PC-9 (cell line): ENCODE results near the gene SLC1A2. TPM values are rescaled to one million over a fixed set of nuclear protein-coding genes. Genes with fewer than 3 reads are reported as not detected.

Source experiments
- BruUV-seq: library from RNA; stranded (reverse); fragments of 400-500 nt; replicated peaks from 2 replicates; lab custom pipeline; 2021; lab: Mats Ljungman, UMichigan
- CTCF ChIA-PET: fragments of 300-600 bp; sonication (Branson Sonifier 250); formaldehyde crosslinking; loops from one replicate; lab custom pipeline; 2022; ENCODE audit warnings: antibody characterized with exemption; lab: Charles Lee
- POLR2A ChIA-PET: fragments of 300-600 bp; sonication (Branson Sonifier 250); formaldehyde crosslinking; loops from one replicate; lab custom pipeline; 2022; ENCODE audit warnings: antibody characterized with exemption; ENCODE audit not compliant: unreplicated experiment; lab: Charles Lee
- DNase-seq, 2 experiments: peaks; one replicate each; pipeline versions ENCODE4 v3.0.0 to v3.0.0-alpha.2; 2015 to 2022; ENCODE audit warnings: mixed read lengths in 1 of 2
- H2AFZ ChIP-seq: fragments of 200-600 bp; sonication (generic); 2 replicates; pipeline ENCODE4 v1.8.1; 2017; ENCODE audit warnings: antibody characterized with exemption
- H3F3A ChIP-seq: fragments of 200-600 bp; sonication (generic); 2 replicates; pipeline ENCODE4 v1.8.1; 2017; ENCODE audit warnings: antibody characterized with exemption, mild to moderate bottlenecking, low read depth; ENCODE audit not compliant: insufficient read depth
- H3K27ac ChIP-seq: fragments of 200-600 bp; sonication (generic); 2 replicates; pipeline ENCODE4 v1.6.1; 2016; ENCODE audit warnings: mixed run types
- H3K27me3 ChIP-seq: fragments of 200-600 bp; sonication (generic); 2 replicates; pipeline ENCODE4 v1.6.1; 2016; ENCODE audit warnings: low read depth, mixed run types; ENCODE audit not compliant: insufficient read depth
- H3K36me3 ChIP-seq: fragments of 200-600 bp; sonication (generic); 2 replicates; pipeline ENCODE4 v1.6.1; 2016; ENCODE audit warnings: low read depth, mixed run types
- H3K4me1 ChIP-seq: fragments of 200-600 bp; sonication (generic); replicated peaks from 2 replicates; pipeline ENCODE4 v1.6.1; 2016; ENCODE audit warnings: mixed run types; ENCODE audit not compliant: insufficient read depth
- H3K4me2 ChIP-seq: fragments of 200-600 bp; sonication (generic); 2 replicates; pipeline ENCODE4 v1.6.1; 2017; ENCODE audit warnings: mixed run types
- H3K4me3 ChIP-seq: fragments of 200-600 bp; sonication (generic); 2 replicates; pipeline ENCODE4 v1.6.1; 2016; ENCODE audit warnings: mixed run types
- H3K79me2 ChIP-seq: fragments of 200-600 bp; sonication (generic); 2 replicates; pipeline ENCODE4 v1.6.1; 2017; ENCODE audit warnings: low read depth, mixed run types
- H3K9me2 ChIP-seq: fragments of 200-600 bp; sonication (generic); 2 replicates; pipeline ENCODE4 v1.8.1; 2017; ENCODE audit warnings: mild to moderate bottlenecking; ENCODE audit not compliant: insufficient read depth
- H3K9me3 ChIP-seq: fragments of 200-600 bp; sonication (generic); 2 replicates; pipeline ENCODE4 v1.8.1; 2016; ENCODE audit warnings: low read depth; ENCODE audit not compliant: insufficient read depth
- H4K20me1 ChIP-seq: fragments of 200-600 bp; sonication (generic); 2 replicates; pipeline ENCODE4 v1.8.1; 2017; ENCODE audit not compliant: insufficient read depth
- EZH2 ChIP-seq: fragments of 200-600 bp; sonication (generic); IDR thresholded peaks from 2 replicates; pipeline ENCODE4 v1.8.0; 2017; ENCODE audit warnings: antibody characterized with exemption, low read depth
- intact Hi-C: fragments of 100-400 bp; cut with micrococcal nuclease; formaldehyde crosslinking; loops from one replicate; pipeline ENCODE4 v1.10.0; 2022; ENCODE audit not compliant: unreplicated experiment
- total RNA-seq: library from RNA; stranded (reverse); gene quantifications from 2 replicates; pipeline ENCODE4 v1.2.3, GENCODE V29; 2021
- TF ChIP-seq, protein P1 (sequence below): fragments of 200-600 bp; sonication (generic); conservative IDR thresholded peaks from 2 replicates; pipeline ENCODE4 v1.6.1; 2017; ENCODE audit warnings: mixed run types, antibody characterized with exemption, mild to moderate bottlenecking, moderate library complexity

The SLC1A2 gene
- total RNA-seq, 1 experiment from 2014 or later, result 0.09 TPM

DNA sequence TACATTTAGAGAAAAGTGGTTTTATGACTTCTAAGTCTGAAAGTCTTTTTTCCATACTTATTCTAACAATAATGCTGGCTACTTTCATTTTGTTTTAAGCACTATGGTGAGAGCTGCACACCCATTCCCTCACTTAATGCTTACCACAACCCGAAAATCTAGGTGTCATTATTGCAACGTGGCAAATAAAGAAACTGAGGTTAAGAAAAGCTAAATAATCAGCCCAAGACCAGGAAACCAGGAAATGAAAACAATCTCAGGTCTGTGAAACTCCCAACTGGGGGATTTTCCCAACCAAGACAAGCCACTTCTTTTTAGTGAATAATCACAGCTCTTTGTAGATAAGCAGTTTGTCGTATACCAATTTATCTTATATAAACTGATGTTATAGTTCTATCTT is 126.3 kb downstream of the SLC1A2 start:
- no peak overlapping the region for H3K27ac ChIP-seq
- no peaks in the 10 kb centered on the region for H3K36me3 ChIP-seq
- no TSS peak for BruUV-seq
- no peaks in the 10 kb centered on the region for H3K9me3 ChIP-seq
- no peaks in the 10 kb centered on the region for H4K20me1 ChIP-seq
- intact Hi-C loops, result loop anchor here (5.0 to 10.0 kb wide), 2 partner anchors 44 to 208 kb away; no protein-coding TSS in a partner anchor
- H3K79me2 ChIP-seq, result no peaks in the 10 kb centered on the region
- CTCF ChIA-PET, result no interaction called here
- DNase-seq, result no peak
- H3K27me3 ChIP-seq, result no peaks in the 10 kb centered on the region
- no peak overlapping the region for H3K4me3 ChIP-seq
- TF ChIP-seq, protein P1, sequence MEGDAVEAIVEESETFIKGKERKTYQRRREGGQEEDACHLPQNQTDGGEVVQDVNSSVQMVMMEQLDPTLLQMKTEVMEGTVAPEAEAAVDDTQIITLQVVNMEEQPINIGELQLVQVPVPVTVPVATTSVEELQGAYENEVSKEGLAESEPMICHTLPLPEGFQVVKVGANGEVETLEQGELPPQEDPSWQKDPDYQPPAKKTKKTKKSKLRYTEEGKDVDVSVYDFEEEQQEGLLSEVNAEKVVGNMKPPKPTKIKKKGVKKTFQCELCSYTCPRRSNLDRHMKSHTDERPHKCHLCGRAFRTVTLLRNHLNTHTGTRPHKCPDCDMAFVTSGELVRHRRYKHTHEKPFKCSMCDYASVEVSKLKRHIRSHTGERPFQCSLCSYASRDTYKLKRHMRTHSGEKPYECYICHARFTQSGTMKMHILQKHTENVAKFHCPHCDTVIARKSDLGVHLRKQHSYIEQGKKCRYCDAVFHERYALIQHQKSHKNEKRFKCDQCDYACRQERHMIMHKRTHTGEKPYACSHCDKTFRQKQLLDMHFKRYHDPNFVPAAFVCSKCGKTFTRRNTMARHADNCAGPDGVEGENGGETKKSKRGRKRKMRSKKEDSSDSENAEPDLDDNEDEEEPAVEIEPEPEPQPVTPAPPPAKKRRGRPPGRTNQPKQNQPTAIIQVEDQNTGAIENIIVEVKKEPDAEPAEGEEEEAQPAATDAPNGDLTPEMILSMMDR, result no peak
- no peak for TF ChIP-seq EZH2
- no peak overlapping the region for H3K4me2 ChIP-seq
- no peak overlapping the region for H2AFZ ChIP-seq
- POLR2A ChIA-PET, result no interaction called here
- no peaks in the 10 kb centered on the region for H3K9me2 ChIP-seq
- H3K4me1 ChIP-seq, result peaks cover 23% of the 10 kb centered on the region
- H3F3A ChIP-seq, result peaks cover 18% of the 10 kb centered on the region

DNA sequence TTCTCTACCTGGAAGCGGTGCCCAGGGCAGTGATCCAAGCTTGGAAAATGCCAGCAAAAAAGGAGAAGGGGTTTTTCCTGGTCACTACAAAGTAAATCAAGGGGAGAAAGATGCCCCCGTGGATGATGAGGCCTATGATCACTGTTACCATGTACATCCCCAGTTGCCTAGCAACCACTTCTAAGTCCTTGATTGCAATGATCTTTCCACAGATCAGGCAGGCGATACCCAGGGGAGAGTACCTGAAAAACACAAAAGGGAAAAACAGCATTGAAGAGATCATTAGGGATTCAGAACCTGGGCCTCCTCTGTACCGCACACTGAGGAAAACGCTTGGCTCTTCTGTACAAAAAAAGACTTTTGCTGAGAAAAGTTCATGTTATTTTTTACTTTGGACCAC is 127.1 kb downstream of the SLC1A2 start:
- BruUV-seq, result no TSS peak
- TF ChIP-seq EZH2, result no peak
- TF ChIP-seq, protein P1, result no peak
- ChIA-PET CTCF (no interaction called here), POLR2A (no interaction called here)
- Histone ChIP-seq H4K20me1 (no peaks in the 10 kb centered on the region), H3K36me3 (no peaks in the 10 kb centered on the region), H3F3A (peaks cover 18% of the 10 kb centered on the region), H3K4me2 (no peak overlapping the region), H3K4me1 (peaks cover 23% of the 10 kb centered on the region), H2AFZ (no peak overlapping the region), H3K4me3 (no peak overlapping the region), H3K27ac (no peak overlapping the region), H3K9me2 (no peaks in the 10 kb centered on the region), H3K27me3 (no peaks in the 10 kb centered on the region), H3K79me2 (no peaks in the 10 kb centered on the region), H3K9me3 (no peaks in the 10 kb centered on the region)
- intact Hi-C loops, result loop anchor here (5.0 to 10.0 kb wide), 2 partner anchors 45 to 207 kb away; no protein-coding TSS in a partner anchor
- no peak for DNase-seq

DNA sequence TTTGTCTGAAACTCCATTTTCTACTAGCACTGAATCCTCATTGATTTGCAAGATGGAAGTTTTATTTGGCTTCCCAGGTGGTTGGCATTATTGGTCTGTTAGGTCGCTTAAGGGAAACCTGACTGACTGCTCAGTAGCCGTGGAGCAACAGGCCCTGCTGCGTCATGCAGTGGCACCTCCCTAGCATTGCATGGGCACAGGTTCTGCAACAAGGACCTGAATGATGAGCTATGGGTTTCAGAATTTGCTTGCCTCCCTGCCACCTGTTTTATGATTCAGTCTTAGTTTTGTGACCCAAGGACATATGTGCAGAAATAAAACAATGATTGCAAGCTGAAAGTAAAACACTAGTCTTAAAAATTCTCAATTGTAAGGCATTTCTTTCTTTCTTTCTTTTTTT is 128.5 kb downstream of the SLC1A2 start:
- no peak overlapping the region for H3K27ac ChIP-seq
- H3K27me3 ChIP-seq, result no peaks in the 10 kb centered on the region
- ChIA-PET CTCF (interaction anchor here (0.6 kb wide), 1 partner anchor 73 kb away, joined by 4 read pairs; no protein-coding TSS in a partner anchor), POLR2A (interaction anchor here (0.6 kb wide), 3 partner anchors 281 to 811 kb away, joined by 4 to 9 read pairs (median 7); no protein-coding TSS in a partner anchor)
- no peak overlapping the region for H3K4me2 ChIP-seq
- intact Hi-C loops, result loop anchor here (2.0 to 10.0 kb wide), 3 partner anchors 46 to 206 kb away; no protein-coding TSS in a partner anchor
- H4K20me1 ChIP-seq, result no peaks in the 10 kb centered on the region
- peak; percentile 66 to 77 for DNase-seq
- H3K9me3 ChIP-seq, result peaks cover 4% of the 10 kb centered on the region; the same call in 1 of the 2 replicates
- no TSS peak for BruUV-seq
- TF ChIP-seq, protein P1, result no peak
- TF ChIP-seq EZH2, result no peak
- peaks cover 14% of the 10 kb centered on the region for H3K4me1 ChIP-seq
- H3K36me3 ChIP-seq, result no peaks in the 10 kb centered on the region
- no peaks in the 10 kb centered on the region for H3K79me2 ChIP-seq
- no peaks in the 10 kb centered on the region for H3K9me2 ChIP-seq
- H3K4me3 ChIP-seq, result no peak overlapping the region
- no peak overlapping the region for H2AFZ ChIP-seq
- peaks cover 10% of the 10 kb centered on the region for H3F3A ChIP-seq
